ENCODE results near the gene TERB1.

Gene TERB1

DNA sequence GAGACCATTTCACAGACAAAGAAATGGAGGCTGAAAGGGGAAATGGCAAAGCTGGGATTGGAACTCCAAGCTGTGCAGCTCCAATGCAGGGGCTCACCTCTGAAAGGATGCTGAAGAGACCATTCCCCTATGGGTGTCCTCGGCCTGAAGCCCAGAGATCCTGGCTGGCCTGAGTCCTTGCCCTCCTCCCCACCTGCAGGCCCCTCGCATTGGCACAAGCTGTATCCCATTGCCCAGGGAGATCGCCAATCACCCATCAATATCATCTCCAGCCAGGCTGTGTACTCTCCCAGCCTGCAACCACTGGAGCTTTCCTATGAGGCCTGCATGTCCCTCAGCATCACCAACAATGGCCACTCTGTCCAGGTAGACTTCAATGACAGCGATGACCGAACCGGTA lies 45.4 kb upstream of the TERB1 start:
- TF ChIP-seq, protein P1, sequence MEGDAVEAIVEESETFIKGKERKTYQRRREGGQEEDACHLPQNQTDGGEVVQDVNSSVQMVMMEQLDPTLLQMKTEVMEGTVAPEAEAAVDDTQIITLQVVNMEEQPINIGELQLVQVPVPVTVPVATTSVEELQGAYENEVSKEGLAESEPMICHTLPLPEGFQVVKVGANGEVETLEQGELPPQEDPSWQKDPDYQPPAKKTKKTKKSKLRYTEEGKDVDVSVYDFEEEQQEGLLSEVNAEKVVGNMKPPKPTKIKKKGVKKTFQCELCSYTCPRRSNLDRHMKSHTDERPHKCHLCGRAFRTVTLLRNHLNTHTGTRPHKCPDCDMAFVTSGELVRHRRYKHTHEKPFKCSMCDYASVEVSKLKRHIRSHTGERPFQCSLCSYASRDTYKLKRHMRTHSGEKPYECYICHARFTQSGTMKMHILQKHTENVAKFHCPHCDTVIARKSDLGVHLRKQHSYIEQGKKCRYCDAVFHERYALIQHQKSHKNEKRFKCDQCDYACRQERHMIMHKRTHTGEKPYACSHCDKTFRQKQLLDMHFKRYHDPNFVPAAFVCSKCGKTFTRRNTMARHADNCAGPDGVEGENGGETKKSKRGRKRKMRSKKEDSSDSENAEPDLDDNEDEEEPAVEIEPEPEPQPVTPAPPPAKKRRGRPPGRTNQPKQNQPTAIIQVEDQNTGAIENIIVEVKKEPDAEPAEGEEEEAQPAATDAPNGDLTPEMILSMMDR (conservative IDR thresholded peaks at IDR 0.05; ENCODE audit: low read depth, low read length), result no peak
- no peak overlapping the region for H3K4me3 ChIP-seq (ENCODE audit: low read depth, low read length)
- no peak for DNase-seq (ENCODE audit: low read depth)

DNA sequence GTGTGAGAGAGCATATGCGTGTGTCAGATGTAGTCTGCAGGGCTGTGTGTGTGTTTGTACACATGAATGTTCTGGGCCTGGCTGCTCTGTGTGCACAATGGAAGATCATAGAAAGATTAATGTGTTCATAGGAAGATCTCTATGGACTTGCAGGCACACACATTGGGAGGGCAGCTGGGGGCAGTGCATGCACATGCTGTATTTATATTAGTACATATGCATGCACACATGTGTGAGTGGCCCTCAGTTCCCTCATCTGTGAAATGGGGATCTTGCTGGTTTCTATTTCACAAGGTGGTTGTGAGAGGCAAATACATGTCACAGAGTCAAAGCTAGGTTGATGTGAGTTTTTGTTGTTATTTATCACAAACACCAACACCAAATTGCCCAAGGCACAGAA lies 44.9 kb upstream of the TERB1 start:
- no peak for DNase-seq (ENCODE audit: low read depth)
- no peak overlapping the region for H3K4me3 ChIP-seq (ENCODE audit: low read depth, low read length)
- TF ChIP-seq, protein P1 (conservative IDR thresholded peaks at IDR 0.05; ENCODE audit: low read depth, low read length), result no peak

DNA sequence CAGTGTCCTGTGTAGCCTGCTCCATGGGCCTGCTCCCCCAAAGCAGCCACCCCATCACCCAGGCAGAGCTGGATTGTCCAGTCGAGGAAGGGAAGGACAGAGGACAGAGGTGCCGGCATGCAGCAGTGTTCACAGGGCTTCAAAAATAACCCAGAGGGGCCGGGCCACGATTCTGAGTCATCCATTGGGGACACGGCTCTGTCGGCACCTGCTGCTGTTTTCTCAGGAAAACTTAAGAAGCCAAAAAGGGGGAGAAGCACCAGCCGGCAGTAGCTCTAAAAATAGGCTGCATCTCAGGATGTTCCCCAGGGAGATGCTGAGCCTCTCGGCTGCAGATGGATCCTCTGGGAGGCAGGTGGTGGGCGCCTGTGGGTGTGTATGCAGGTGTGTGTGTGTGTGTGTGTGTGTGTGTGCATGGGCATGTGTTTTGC lies 44.4 kb upstream of the TERB1 start:
- H3K4me3 ChIP-seq (ENCODE audit: low read depth, low read length), result no peak overlapping the region
- no peak for DNase-seq (ENCODE audit: low read depth)
- TF ChIP-seq, protein P1 (conservative IDR thresholded peaks at IDR 0.05; ENCODE audit: low read depth, low read length), result no peak

DNA sequence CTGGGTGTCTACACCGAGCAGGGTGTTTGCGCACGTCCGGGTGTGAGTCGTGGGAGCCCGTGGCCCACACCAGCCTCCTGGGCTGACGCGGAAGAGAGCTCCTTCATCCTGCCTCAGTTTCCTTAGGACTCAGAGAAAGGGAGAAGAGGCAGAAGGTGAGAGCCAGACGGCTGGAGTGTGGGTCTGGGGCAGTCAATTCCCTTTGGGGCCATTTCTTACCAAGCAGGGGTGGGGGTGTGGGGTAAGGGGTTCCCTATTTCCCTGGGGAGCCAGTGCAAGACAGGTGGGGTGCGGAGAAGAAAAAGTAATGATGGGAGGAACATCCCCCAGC lies 43.7 kb upstream of the TERB1 start:
- no peak for DNase-seq (ENCODE audit: low read depth)
- peak overlapping the region; percentile 48 for H3K4me3 ChIP-seq (ENCODE audit: low read depth, low read length)
- TF ChIP-seq, protein P1 (conservative IDR thresholded peaks at IDR 0.05; ENCODE audit: low read depth, low read length), result no peak

DNA sequence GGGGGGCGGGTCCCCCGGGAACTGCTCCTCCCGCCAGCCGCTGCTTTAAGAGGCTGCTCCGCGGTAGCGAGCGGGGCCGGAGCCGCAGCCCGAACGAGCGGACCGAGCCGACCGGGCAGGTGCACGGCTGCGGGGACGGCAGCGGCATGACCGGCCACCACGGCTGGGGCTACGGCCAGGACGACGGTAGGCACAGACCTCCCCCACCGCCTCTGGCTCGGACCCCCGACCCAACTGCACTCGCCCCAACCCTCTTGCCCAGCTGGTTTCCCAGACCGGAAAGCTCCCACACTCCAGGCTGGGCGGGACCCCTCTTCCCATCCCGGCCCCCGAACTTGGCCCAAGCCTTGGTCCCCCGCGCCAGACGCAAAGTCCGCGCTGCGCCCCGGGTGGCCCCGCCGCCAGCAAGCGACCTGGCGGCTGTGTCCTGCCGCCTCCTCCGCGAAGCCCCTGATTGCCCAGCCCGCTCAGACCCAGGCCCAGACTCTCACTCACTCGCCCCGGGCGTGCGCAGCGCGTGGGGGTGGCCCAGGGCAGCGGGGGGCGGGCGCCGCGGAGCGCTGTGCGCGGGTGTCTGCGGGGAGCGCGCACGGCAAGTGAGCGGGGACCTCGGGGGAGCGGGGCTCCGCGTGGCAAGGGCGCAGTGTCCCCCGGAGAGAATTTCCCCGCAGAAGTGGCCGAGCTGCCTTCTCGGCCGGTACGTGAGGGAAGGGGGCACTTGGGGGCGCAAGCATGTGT lies 43.1 kb upstream of the TERB1 start, which contains the start of gene CA7:
Gene CA7, plus strand, starts transcription at position 73 of the 738 bp plus-strand sequence. Its CDS starts 74 bp downstream, at position 147.
- TF ChIP-seq, protein P1 (conservative IDR thresholded peaks at IDR 0.05; ENCODE audit: low read depth, low read length), result no peak
- DNase-seq (ENCODE audit: low read depth), result no peak
- H3K4me3 ChIP-seq (ENCODE audit: low read depth, low read length), result peak within 1 kb of the TSS; percentile 48

- no peak for DNase-seq (ENCODE audit: low read depth)
- H3K4me3 ChIP-seq (ENCODE audit: low read depth, low read length), result no peak overlapping the region
- TF ChIP-seq, protein P1 (conservative IDR thresholded peaks at IDR 0.05; ENCODE audit: low read depth, low read length), result no peak
Observed at GRCh38 chr16:66844009-66844341, 42.6 kb upstream of the TERB1 start.

DNA sequence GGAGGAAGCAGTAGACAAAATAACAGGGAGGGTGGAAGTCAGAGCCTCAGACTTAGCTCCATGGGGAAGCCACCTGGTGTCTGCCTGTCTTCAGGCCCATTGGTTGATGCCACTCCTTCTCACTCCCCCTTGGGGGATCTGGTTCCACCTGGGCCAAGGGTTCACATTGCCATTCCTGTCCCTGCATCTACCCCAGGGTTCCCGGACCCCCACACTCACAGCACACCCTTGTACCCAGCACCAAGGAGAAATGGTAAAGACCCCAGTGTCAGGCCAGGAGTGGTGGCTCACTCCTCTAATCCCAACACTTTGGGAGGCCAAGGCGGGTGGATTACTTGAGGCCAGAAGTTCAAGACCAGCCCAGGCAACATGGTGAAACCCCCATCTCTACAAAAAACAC lies 41.8 kb upstream of the TERB1 start:
- TF ChIP-seq, protein P1 (conservative IDR thresholded peaks at IDR 0.05; ENCODE audit: low read depth, low read length), result no peak
- no peak for DNase-seq (ENCODE audit: low read depth)
- no peak overlapping the region for H3K4me3 ChIP-seq (ENCODE audit: low read depth, low read length)
